ENCODE results near the gene TRMT1.

GRCh38 chr19:13129384-13129783 lies 12.8 kb upstream of the TRMT1 start:
- TF ChIP-seq CTCF (IDR thresholded peaks at IDR 0.05), result no peak
- TF ChIP-seq EZH2 (IDR thresholded peaks at IDR 0.05; ENCODE audit: borderline replicate concordance, insufficient read depth, low read depth, low read length, poor library complexity, severe bottlenecking), result no peak

All from B cell (primary cell).